ENCODE measurements around the gene CRELD2.

Gene CRELD2

DNA sequence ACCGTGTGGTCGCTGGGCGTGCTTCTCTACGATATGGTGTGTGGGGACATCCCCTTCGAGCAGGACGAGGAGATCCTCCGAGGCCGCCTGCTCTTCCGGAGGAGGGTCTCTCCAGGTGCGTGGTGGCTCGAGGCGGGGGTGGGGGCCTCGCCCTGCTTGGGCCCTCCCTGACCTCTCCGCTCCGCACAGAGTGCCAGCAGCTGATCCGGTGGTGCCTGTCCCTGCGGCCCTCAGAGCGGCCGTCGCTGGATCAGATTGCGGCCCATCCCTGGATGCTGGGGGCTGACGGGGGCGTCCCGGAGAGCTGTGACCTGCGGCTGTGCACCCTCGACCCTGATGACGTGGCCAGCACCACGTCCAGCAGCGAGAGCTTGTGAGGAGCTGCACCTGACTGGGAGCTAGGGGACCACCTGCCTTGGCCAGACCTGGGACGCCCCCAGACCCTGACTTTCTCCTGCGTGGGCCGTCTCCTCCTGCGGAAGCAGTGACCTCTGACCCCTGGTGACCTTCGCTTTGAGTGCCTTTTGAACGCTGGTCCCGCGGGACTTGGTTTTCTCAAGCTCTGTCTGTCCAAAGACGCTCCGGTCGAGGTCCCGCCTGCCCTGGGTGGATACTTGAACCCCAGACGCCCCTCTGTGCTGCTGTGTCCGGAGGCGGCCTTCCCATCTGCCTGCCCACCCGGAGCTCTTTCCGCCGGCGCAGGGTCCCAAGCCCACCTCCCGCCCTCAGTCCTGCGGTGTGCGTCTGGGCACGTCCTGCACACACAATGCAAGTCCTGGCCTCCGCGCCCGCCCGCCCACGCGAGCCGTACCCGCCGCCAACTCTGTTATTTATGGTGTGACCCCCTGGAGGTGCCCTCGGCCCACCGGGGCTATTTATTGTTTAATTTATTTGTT is 44.6 kb downstream of the CRELD2 start:
- H3K36me3 ChIP-seq (replicated peaks in 1 of 2; ENCODE audit: control insufficient read depth in 2 of 2, insufficient read depth in 2 of 2, low read length in 2 of 2) = peaks cover 21 to 29% of the 10 kb centered on the region in 2 donors
- no peak for DNase-seq (ENCODE audit: low spot score)
- H4K91ac ChIP-seq (ENCODE audit: low read depth, low read length, poor library complexity) = peak overlapping the region; percentile 97
- peak overlapping the region; percentile 99 for H2AK5ac ChIP-seq (ENCODE audit: low read depth, low read length)
- H3K18ac ChIP-seq (ENCODE audit: low read length) = peak overlapping the region; percentile 95
- peak overlapping the region; percentile 97 for H2BK12ac ChIP-seq (ENCODE audit: low read length)
- H3K79me1 ChIP-seq (ENCODE audit: low read depth, low read length) = peaks cover 26% of the 10 kb centered on the region
- WGBS, 2 donors (ENCODE audit: extremely low coverage in 2 of 2, insufficient read length in 2 of 2, insufficient replicate concordance in 1 of 2) = no CpG with 5 or more reads among the region's 63 CpGs
- H3K27ac ChIP-seq (replicated peaks; ENCODE audit: low read length) = peak overlapping the region; percentile 85
- peak overlapping the region; percentile 86 for H3K9ac ChIP-seq (ENCODE audit: low read depth, low read length, poor library complexity)
- peak overlapping the region; percentile 72 for H2BK120ac ChIP-seq (ENCODE audit: low read depth, low read length)
- H2AFZ ChIP-seq (ENCODE audit: low read length) = no peak overlapping the region
- H2BK5ac ChIP-seq (ENCODE audit: low read length) = peak overlapping the region; percentile 94
- H4K8ac ChIP-seq (ENCODE audit: low read depth, low read length) = no peak overlapping the region
- peak overlapping the region; percentile 92 for H2BK15ac ChIP-seq (ENCODE audit: low read length)
- peaks cover 34 to 36% of the 10 kb centered on the region in 2 donors for H3K4me1 ChIP-seq (ENCODE audit: control insufficient read depth in 2 of 2, insufficient read depth in 1 of 2, low read depth in 1 of 2, low read length in 2 of 2)
- H3K4me3 ChIP-seq (ENCODE audit: low read length in 2 of 2) = peak overlapping the region; percentile 19 to 58
- H3K23ac ChIP-seq (ENCODE audit: low read depth, low read length, poor library complexity) = peak overlapping the region; percentile 85
- no peaks in the 10 kb centered on the region for H3K9me3 ChIP-seq (replicated peaks in 1 of 2; ENCODE audit: control insufficient read depth in 2 of 2, insufficient read depth in 1 of 2, low read depth in 1 of 2, low read length in 2 of 2)
- H3K4me2 ChIP-seq (ENCODE audit: insufficient read depth, low read length, poor library complexity, severe bottlenecking) = peak overlapping the region; percentile 91
- no peak overlapping the region for H3K4ac ChIP-seq (ENCODE audit: low read length)
- peak overlapping the region; percentile 97 for H3K14ac ChIP-seq (ENCODE audit: low read length)
- peaks cover 0 to 4% (median 2%) of the 10 kb centered on the region in 3 experiments for H3K27me3 ChIP-seq (ENCODE audit: control insufficient read depth in 3 of 3, insufficient read depth in 3 of 3, low read depth in 1 of 3, low read length in 3 of 3)

DNA sequence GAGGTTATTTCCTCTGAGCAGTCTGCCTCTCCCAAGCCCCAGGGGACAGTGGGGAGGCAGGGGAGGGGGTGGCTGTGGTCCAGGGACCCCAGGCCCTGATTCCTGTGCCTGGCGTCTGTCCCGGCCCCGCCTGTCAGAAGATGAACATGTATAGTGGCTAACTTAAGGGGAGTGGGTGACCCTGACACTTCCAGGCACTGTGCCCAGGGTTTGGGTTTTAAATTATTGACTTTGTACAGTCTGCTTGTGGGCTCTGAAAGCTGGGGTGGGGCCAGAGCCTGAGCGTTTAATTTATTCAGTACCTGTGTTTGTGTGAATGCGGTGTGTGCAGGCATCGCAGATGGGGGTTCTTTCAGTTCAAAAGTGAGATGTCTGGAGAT is 45.2 kb downstream of the CRELD2 start:
- no peak for DNase-seq (ENCODE audit: low spot score)
- no peak overlapping the region for H3K14ac ChIP-seq (ENCODE audit: low read length)
- H3K4ac ChIP-seq (ENCODE audit: low read length) = no peak overlapping the region
- H2BK15ac ChIP-seq (ENCODE audit: low read length) = no peak overlapping the region
- H2BK12ac ChIP-seq (ENCODE audit: low read length) = no peak overlapping the region
- no peak overlapping the region for H4K8ac ChIP-seq (ENCODE audit: low read depth, low read length)
- H3K4me1 ChIP-seq (ENCODE audit: control insufficient read depth in 2 of 2, insufficient read depth in 1 of 2, low read depth in 1 of 2, low read length in 2 of 2) = peaks cover 35 to 36% of the 10 kb centered on the region in 2 donors
- H3K23ac ChIP-seq (ENCODE audit: low read depth, low read length, poor library complexity) = no peak overlapping the region
- H3K27me3 ChIP-seq (ENCODE audit: control insufficient read depth in 3 of 3, insufficient read depth in 3 of 3, low read depth in 1 of 3, low read length in 3 of 3) = peaks cover 0 to 2% (median 0%) of the 10 kb centered on the region in 3 experiments
- H3K18ac ChIP-seq (ENCODE audit: low read length) = no peak overlapping the region
- H4K91ac ChIP-seq (ENCODE audit: low read depth, low read length, poor library complexity) = no peak overlapping the region
- H3K79me1 ChIP-seq (ENCODE audit: low read depth, low read length) = peaks cover 26% of the 10 kb centered on the region
- H2BK5ac ChIP-seq (ENCODE audit: low read length) = peak overlapping the region; percentile 66
- peaks cover 21 to 29% of the 10 kb centered on the region in 2 donors for H3K36me3 ChIP-seq (replicated peaks in 1 of 2; ENCODE audit: control insufficient read depth in 2 of 2, insufficient read depth in 2 of 2, low read length in 2 of 2)
- H3K4me2 ChIP-seq (ENCODE audit: insufficient read depth, low read length, poor library complexity, severe bottlenecking) = no peak overlapping the region
- no peaks in the 10 kb centered on the region for H3K9me3 ChIP-seq (replicated peaks in 1 of 2; ENCODE audit: control insufficient read depth in 2 of 2, insufficient read depth in 1 of 2, low read depth in 1 of 2, low read length in 2 of 2)
- H2BK120ac ChIP-seq (ENCODE audit: low read depth, low read length) = no peak overlapping the region
- no peak overlapping the region for H3K4me3 ChIP-seq (ENCODE audit: low read length in 2 of 2)
- H2AFZ ChIP-seq (ENCODE audit: low read length) = no peak overlapping the region
- whole genome bisulfite sequencing, 2 donors (ENCODE audit: extremely low coverage in 2 of 2, insufficient read length in 2 of 2, insufficient replicate concordance in 1 of 2) = no CpG with 5 or more reads among the region's 6 CpGs
- peak overlapping the region; percentile 99 for H2AK5ac ChIP-seq (ENCODE audit: low read depth, low read length)
- no peak overlapping the region for H3K27ac ChIP-seq (replicated peaks; ENCODE audit: low read length)
- H3K9ac ChIP-seq (ENCODE audit: low read depth, low read length, poor library complexity) = no peak overlapping the region

DNA sequence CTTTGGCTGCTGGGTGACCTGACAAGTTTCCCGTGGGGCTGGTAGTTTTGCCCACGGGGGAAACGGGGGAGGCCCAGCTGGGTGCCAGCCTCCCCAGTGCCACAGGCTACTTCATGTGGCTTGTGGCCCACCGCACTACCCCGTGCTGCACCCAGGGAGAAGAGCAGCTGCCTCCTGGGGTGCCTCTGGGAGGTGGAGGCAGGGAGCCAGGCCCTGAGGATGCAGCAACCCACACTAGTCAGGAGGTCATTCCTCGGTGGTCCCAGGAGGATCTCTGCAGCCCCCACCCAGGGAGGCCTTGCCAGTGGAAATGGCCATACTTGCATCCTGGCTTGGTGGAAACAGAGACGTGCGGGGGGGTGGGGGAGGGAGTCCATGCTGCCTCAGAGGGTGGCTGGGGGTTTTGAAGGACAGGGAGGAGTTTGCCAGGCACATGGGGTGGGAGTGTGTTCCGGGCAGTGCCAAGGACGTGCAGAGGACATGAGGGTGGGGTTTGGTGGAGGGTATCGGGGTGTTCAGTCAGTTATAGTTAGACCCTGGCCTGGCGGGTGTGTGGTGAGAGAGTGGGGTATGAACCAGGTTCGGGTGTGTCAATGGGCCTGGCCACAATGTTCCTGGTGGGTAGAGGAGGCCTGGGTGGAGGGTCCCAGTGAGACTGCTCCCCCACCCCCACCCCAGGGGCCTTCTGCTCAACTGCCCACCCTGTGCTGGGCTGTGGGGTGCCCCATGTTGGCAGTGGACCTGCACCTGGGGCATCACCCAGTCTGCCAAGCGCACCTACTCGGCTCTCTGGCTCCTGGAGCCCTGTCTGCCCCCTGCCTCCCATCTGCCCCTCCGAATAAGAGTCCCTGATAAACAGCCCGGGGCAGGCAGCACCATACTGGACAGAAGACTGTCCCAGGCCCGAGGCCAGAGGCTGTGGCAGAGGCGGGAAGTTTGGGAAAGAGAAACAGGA is 46.0 kb downstream of the CRELD2 start:
- no peak overlapping the region for H3K4ac ChIP-seq (ENCODE audit: low read length)
- no peak overlapping the region for H2BK12ac ChIP-seq (ENCODE audit: low read length)
- H3K79me1 ChIP-seq (ENCODE audit: low read depth, low read length) = peaks cover 27% of the 10 kb centered on the region
- H3K18ac ChIP-seq (ENCODE audit: low read length) = no peak overlapping the region
- no peak overlapping the region for H2BK15ac ChIP-seq (ENCODE audit: low read length)
- peaks cover 28 to 29% of the 10 kb centered on the region in 2 donors for H3K4me1 ChIP-seq (ENCODE audit: control insufficient read depth in 2 of 2, insufficient read depth in 1 of 2, low read depth in 1 of 2, low read length in 2 of 2)
- peak overlapping the region; percentile 81 for H3K9ac ChIP-seq (ENCODE audit: low read depth, low read length, poor library complexity)
- H4K91ac ChIP-seq (ENCODE audit: low read depth, low read length, poor library complexity) = no peak overlapping the region
- no CpG with 5 or more reads among the region's 19 CpGs for WGBS, 2 donors (ENCODE audit: extremely low coverage in 2 of 2, insufficient read length in 2 of 2, insufficient replicate concordance in 1 of 2)
- no peak overlapping the region for H2AFZ ChIP-seq (ENCODE audit: low read length)
- DNase-seq (ENCODE audit: low spot score) = no peak
- peaks cover 0 to 2% (median 0%) of the 10 kb centered on the region in 3 experiments for H3K27me3 ChIP-seq (ENCODE audit: control insufficient read depth in 3 of 3, insufficient read depth in 3 of 3, low read depth in 1 of 3, low read length in 3 of 3)
- no peak overlapping the region for H3K27ac ChIP-seq (replicated peaks; ENCODE audit: low read length)
- no peak overlapping the region for H2BK120ac ChIP-seq (ENCODE audit: low read depth, low read length)
- H3K14ac ChIP-seq (ENCODE audit: low read length) = no peak overlapping the region
- no peak overlapping the region for H3K4me3 ChIP-seq (ENCODE audit: low read length in 2 of 2)
- no peak overlapping the region for H4K8ac ChIP-seq (ENCODE audit: low read depth, low read length)
- H2BK5ac ChIP-seq (ENCODE audit: low read length) = peak overlapping the region; percentile 66
- no peak overlapping the region for H3K4me2 ChIP-seq (ENCODE audit: insufficient read depth, low read length, poor library complexity, severe bottlenecking)
- peaks cover 21 to 29% of the 10 kb centered on the region in 2 donors for H3K36me3 ChIP-seq (replicated peaks in 1 of 2; ENCODE audit: control insufficient read depth in 2 of 2, insufficient read depth in 2 of 2, low read length in 2 of 2)
- H2AK5ac ChIP-seq (ENCODE audit: low read depth, low read length) = peak overlapping the region; percentile 81
- H3K9me3 ChIP-seq (replicated peaks in 1 of 2; ENCODE audit: control insufficient read depth in 2 of 2, insufficient read depth in 1 of 2, low read depth in 1 of 2, low read length in 2 of 2) = no peaks in the 10 kb centered on the region
- H3K23ac ChIP-seq (ENCODE audit: low read depth, low read length, poor library complexity) = peak overlapping the region; percentile 73
